Measurements from ENCODE around the gene REL.

DNA sequence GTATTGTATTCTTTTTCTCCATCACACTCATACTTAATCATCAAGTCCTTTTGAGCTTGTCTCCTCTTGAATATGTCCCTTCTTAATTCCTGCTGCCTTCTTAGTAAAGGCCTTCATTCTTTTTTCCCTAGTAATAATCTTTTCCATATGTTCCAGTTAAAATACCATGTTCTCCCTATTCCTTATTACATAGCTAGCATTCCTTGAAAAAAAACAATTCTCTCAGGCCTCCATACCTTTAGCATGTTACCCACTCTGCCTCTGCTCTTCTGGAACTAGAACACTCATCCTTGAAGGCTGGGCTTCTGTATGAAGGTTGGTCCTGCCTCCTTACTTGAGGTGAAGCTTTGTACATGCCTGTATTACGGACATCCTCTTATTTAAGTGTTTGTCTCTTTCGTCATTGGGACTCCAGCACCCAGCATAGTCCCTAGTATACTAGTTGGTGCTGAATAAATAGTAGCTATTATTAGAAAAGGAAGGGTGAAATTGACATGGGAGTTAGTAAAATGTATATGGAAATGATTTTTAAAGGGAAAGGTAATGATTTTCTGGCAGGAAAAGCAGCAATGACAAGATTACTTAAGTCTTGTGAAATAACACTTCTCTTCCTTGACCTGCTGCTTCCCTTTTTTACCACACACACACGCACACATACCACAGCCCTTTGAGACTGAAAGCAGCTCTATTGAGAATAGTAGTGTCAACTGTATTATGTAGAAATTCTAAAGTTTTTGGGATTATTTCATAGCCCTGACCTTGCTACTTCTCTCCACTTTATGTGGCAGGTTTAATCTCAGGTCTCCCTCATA, 45.6 kb downstream of the REL start:
- TF ChIP-seq POLR2A (IDR thresholded peaks at IDR 0.05): no peak
- TF ChIP-seq, protein P1, sequence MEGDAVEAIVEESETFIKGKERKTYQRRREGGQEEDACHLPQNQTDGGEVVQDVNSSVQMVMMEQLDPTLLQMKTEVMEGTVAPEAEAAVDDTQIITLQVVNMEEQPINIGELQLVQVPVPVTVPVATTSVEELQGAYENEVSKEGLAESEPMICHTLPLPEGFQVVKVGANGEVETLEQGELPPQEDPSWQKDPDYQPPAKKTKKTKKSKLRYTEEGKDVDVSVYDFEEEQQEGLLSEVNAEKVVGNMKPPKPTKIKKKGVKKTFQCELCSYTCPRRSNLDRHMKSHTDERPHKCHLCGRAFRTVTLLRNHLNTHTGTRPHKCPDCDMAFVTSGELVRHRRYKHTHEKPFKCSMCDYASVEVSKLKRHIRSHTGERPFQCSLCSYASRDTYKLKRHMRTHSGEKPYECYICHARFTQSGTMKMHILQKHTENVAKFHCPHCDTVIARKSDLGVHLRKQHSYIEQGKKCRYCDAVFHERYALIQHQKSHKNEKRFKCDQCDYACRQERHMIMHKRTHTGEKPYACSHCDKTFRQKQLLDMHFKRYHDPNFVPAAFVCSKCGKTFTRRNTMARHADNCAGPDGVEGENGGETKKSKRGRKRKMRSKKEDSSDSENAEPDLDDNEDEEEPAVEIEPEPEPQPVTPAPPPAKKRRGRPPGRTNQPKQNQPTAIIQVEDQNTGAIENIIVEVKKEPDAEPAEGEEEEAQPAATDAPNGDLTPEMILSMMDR (IDR thresholded peaks at IDR 0.05): no peak
